ENCODE results near the gene PIP4K2A. TPM values are rescaled to one million over a fixed set of nuclear protein-coding genes. Genes with fewer than 3 reads are reported as not detected.

Gene PIP4K2A
- total and polyA plus RNA-seq, 2 of the 8 experiments (the other 6 are each of a cell fraction or from before 2014, with no cell fraction given), result 19.0 to 60.9 TPM

- TF ChIP-seq KDM1A (IDR thresholded peaks at IDR 0.05; ENCODE audit: borderline replicate concordance, low read length) (no peak), JUN (IDR thresholded peaks at IDR 0.05; ENCODE audit: low read depth, low read length) (no peak), GTF2F1 (IDR thresholded peaks at IDR 0.05; ENCODE audit: borderline replicate concordance, low read depth, low read length) (no peak), TEAD4 (IDR thresholded peaks at IDR 0.05; ENCODE audit: low read depth, low read length) (no peak), PHF8 (conservative IDR thresholded peaks at IDR 0.05; ENCODE audit: low read depth, low read length) (no peak), SIN3A (conservative IDR thresholded peaks at IDR 0.05 in 1 of 2, IDR thresholded peaks at IDR 0.05 in 1 of 2; ENCODE audit: low read depth in 1 of 2, low read length in 2 of 2) (no peak), HDAC2 (IDR thresholded peaks at IDR 0.05; ENCODE audit: borderline replicate concordance in 1 of 2, low read depth in 2 of 2, low read length in 2 of 2) (no peak)
Measured at GRCh38 chr10:22603581-22603980, 110.8 kb downstream of the PIP4K2A start (continued).

Measured in H1 (cell line).